Activated T-helper 1 cell treated with Interleukin-2 at 50 U/mL for 16 hours (primary cell): Measurements from ENCODE around the gene PPFIA1.

Experiments used
- DNase-seq: peaks from one replicate; pipeline ENCODE4 v3.0.0-alpha.2; 2020; ENCODE audit warnings: low read depth

Gene PPFIA1

GRCh38 chr11:70433526-70433925, 163.0 kb downstream of the PPFIA1 start:
- no peak for DNase-seq
